AG20443 (cell line): ENCODE results near the gene GAB2.

Source experiments
- DNase-seq: peaks from one replicate; pipeline ENCODE4 v3.0.0; 2012; ENCODE audit warnings: low spot score, mixed read lengths

The GAB2 gene

GRCh38 chr11:78220218-78221157 lies 197.1 kb downstream of the GAB2 start:
- no peak for DNase-seq

- DNase-seq = no peak
These were observed 198.0 kb downstream of the GAB2 start for GRCh38 chr11:78219493-78220217.

GRCh38 chr11:78218707-78219492 lies 198.7 kb downstream of the GAB2 start:
- no peak for DNase-seq

- no peak for DNase-seq
These were observed 199.7 kb downstream of the GAB2 start for GRCh38 chr11:78217650-78218541.

GRCh38 chr11:78216571-78217287 lies 200.9 kb downstream of the GAB2 start:
- no peak for DNase-seq

GRCh38 chr11:78216021-78216420 lies 201.6 kb downstream of the GAB2 start:
- no peak for DNase-seq

- DNase-seq = no peak
These were observed 203.1 kb downstream of the GAB2 start for GRCh38 chr11:78214331-78215194.

GRCh38 chr11:78213526-78214330 lies 203.9 kb downstream of the GAB2 start:
- DNase-seq = no peak

- peak; percentile 51 for DNase-seq
These were observed 204.8 kb downstream of the GAB2 start for GRCh38 chr11:78212586-78213371.

- no peak for DNase-seq
These were observed 206.1 kb downstream of the GAB2 start for GRCh38 chr11:78211565-78211964.

- DNase-seq = no peak
These were observed 207.5 kb downstream of the GAB2 start for GRCh38 chr11:78210000-78210608.

- DNase-seq = no peak
These were observed 208.1 kb downstream of the GAB2 start for GRCh38 chr11:78209478-78209877.

- peak; percentile 26 for DNase-seq
These were observed 209.1 kb downstream of the GAB2 start for GRCh38 chr11:78208257-78209165.

GRCh38 chr11:78207532-78208256 lies 209.9 kb downstream of the GAB2 start:
- no peak for DNase-seq

GRCh38 chr11:78205691-78206090 lies 211.9 kb downstream of the GAB2 start:
- DNase-seq = no peak

GRCh38 chr11:78205256-78205655 lies 212.4 kb downstream of the GAB2 start:
- DNase-seq = no peak
